ENCODE data around the gene LRRC27.
"Not testable (repeated sequence)": the region's sequence is repeated elsewhere in the genome, so short reads cannot be mapped to it uniquely, and the experiment has no call there.

Gene LRRC27

GRCh38 chr10:132301371-132302330 is 30.3 kb upstream of the LRRC27 start:
- no peak for DNase-seq

GRCh38 chr10:132302421-132303310 is 29.3 kb upstream of the LRRC27 start:
- no peak for DNase-seq

- no peak for DNase-seq
Observed at GRCh38 chr10:132303361-132304115, 28.5 kb upstream of the LRRC27 start.

- no peak for DNase-seq
Observed at GRCh38 chr10:132304756-132305509, 27.1 kb upstream of the LRRC27 start.

GRCh38 chr10:132305654-132306342 is 26.2 kb upstream of the LRRC27 start:
- no peak for DNase-seq

- no peak for DNase-seq
Observed at GRCh38 chr10:132306343-132306685, 25.7 kb upstream of the LRRC27 start.

- peak; percentile 32 for DNase-seq
Observed at GRCh38 chr10:132306864-132307751, 24.9 kb upstream of the LRRC27 start.

- peak; percentile 92 for DNase-seq
Observed at GRCh38 chr10:132307823-132308586, 24.0 kb upstream of the LRRC27 start, which contains the start of gene STK32C. Gene STK32C, minus strand, starts transcription at chr10:132307950. Its CDS starts 117 bp downstream, at chr10:132307833.

GRCh38 chr10:132308587-132309470 is 23.2 kb upstream of the LRRC27 start:
- DNase-seq: no peak

- DNase-seq: no peak
Observed at GRCh38 chr10:132309471-132309865, 22.5 kb upstream of the LRRC27 start.

- no peak for DNase-seq
Observed at GRCh38 chr10:132309879-132310591, 22.0 kb upstream of the LRRC27 start.

- no peak for DNase-seq
Observed at GRCh38 chr10:132310701-132311337, 21.2 kb upstream of the LRRC27 start.

GRCh38 chr10:132311338-132311939 is 20.6 kb upstream of the LRRC27 start:
- no peak for DNase-seq

GRCh38 chr10:132313305-132313704 is 18.7 kb upstream of the LRRC27 start:
- DNase-seq: no peak

- no peak for DNase-seq
Observed at GRCh38 chr10:132313865-132314264, 18.1 kb upstream of the LRRC27 start.

GRCh38 chr10:132314336-132314735 is 17.7 kb upstream of the LRRC27 start:
- no peak for DNase-seq

GRCh38 chr10:132314881-132315280 is 17.1 kb upstream of the LRRC27 start:
- not testable (repeated sequence) for DNase-seq

Measured in CD4-positive, alpha-beta T cell treated with Interleukin-21 for 1 hour (primary cell).